Measurements from ENCODE around the gene SMG1. TPM values are rescaled to one million over a fixed set of nuclear protein-coding genes. Genes with fewer than 3 reads are reported as not detected.
"Not testable (repeated sequence)": the region's sequence is repeated elsewhere in the genome, so short reads cannot be mapped to it uniquely, and the experiment has no call there.

SMG1 gene
- total RNA-seq, 2 experiments from 2014 or later, result 85.1 to 91.8 TPM

GRCh38 chr16:18930095-18930494, 3.9 kb upstream of the SMG1 start:
- H3K4me1 Mint-ChIP-seq (ENCODE audit: low read depth); H3K36me3 Mint-ChIP-seq; H3K27me3 Mint-ChIP-seq; intact Hi-C loops (cut with micrococcal nuclease); CTCF ChIA-PET; DNase-seq; H3K4me3 Mint-ChIP-seq; H3K27ac Mint-ChIP-seq; POLR2A ChIA-PET; H3K9me3 Mint-ChIP-seq: not testable (repeated sequence)

DNA sequence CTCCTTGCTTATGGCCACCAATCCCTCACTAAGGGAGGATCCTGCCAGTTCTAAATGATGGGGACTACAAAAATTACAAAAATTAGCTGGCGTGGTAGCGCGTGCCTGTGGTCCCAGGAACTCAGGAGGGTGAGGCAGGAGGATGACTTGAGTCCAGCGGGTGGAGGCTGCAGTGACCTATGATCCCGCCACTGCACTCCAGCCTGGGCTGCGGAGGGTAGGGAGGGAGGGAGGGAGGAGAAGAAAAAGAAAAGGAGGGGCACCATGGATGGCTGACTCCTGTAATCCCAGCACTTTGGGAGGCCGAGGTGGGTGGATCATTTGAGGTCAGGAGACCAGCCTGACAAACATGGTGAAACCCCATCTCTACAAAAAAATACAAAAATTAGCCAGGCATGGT, 1.9 kb upstream of the SMG1 start:
- CTCF ChIA-PET, result interaction anchor here (0.6 to 1.4 kb wide), 2 partner anchors 126 to 127 kb away, joined by 3 read pairs; partner anchors contain the start of gene ARL6IP1
- peaks cover 16% of the 10 kb centered on the region for H3K4me1 Mint-ChIP-seq (ENCODE audit: low read depth)
- H3K4me3 Mint-ChIP-seq, H3K27me3 Mint-ChIP-seq, H3K9me3 Mint-ChIP-seq, DNase-seq, POLR2A ChIA-PET, H3K36me3 Mint-ChIP-seq, H3K27ac Mint-ChIP-seq: not testable (repeated sequence)
- intact Hi-C loops (cut with micrococcal nuclease), result loop anchor here (5.0 kb wide), 1 partner anchor 39 kb away; no protein-coding TSS in a partner anchor

DNA sequence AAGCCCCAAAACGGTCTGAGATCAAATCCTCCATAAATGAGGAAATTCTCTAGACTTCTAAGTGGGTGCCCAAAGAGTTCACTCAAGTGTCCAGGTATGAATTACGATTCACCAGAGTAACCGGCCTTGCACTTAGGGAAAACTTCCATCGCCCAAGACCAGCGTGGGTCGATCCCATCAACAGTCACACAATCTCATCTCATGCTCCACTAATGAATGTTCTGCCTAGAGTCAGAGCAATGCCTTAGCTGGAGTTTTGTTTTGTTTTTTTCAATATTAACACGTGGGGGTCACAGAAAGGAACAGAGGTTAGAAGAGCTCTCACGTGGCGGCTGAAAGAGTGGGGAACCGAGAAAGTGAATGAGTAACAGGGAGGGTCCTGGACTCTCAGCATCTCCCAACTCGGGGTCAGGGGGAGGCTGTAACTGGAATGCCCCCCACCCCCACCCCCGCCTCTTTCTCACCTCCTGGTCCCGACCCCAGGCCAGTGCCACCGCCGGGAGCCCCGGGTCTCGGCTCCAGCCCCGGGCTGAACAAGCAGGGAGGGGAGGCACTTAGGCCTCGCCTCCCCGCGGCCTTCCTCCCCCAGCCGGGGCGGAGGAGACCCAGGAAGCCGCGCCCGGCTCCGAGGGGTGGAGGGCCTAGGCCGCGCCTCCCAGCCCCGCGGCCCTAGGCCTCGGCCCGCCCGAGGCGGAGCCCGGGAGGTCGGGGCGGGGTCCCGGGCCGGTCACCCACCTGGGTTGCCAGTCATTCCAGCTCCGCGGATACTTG, 808 bp downstream of the SMG1 start:
- not testable (repeated sequence) for H3K9me3 Mint-ChIP-seq, H3K27me3 Mint-ChIP-seq
- Mint-ChIP-seq H3K36me3 (peaks cover 11% of the 10 kb centered on the region), H3K4me1 (ENCODE audit: low read depth) (peaks cover 30% of the 10 kb centered on the region), H3K27ac (peak overlapping the region; percentile 95), H3K4me3 (peak overlapping the region; percentile 93)
- intact Hi-C loops (cut with micrococcal nuclease), result loop anchor here (5.0 kb wide), 1 partner anchor 42 kb away; no protein-coding TSS in a partner anchor
- POLR2A ChIA-PET, result interaction anchor here (1.1 to 2.1 kb wide), 4 partner anchors 21 to 138 kb away, joined by 3 to 9 read pairs (median 6); partner anchors contain the start of genes ARL6IP1 and RPS15A
- DNase-seq, result peak; percentile 74
- CTCF ChIA-PET, result interaction anchor here (1.1 kb wide), 1 partner anchor 44 kb away, joined by 4 read pairs; no protein-coding TSS in a partner anchor

DNA sequence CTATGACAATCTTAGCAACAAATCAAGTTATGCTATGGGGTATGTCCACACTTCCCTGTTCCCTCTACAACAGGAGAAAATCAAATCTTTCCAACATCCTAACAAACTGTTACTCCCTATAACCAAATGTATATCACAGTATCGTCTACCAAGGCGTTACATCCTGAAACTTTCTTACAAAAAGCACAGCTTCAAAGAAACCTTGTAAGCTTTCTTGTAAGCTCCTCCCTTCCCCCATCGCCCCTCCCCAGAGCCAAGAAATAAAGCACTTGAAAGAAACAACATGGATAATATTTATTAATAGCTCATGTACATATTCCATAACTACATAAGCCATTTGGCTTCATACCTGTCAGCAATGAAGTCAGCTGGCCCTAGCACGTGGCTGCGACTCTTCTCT, 2.3 kb downstream of the SMG1 start:
- H3K27me3 Mint-ChIP-seq; POLR2A ChIA-PET; intact Hi-C loops (cut with micrococcal nuclease); H3K9me3 Mint-ChIP-seq; CTCF ChIA-PET: not testable (repeated sequence)
- Mint-ChIP-seq H3K4me3 (peak overlapping the region; percentile 93), H3K27ac (peak overlapping the region; percentile 85), H3K4me1 (ENCODE audit: low read depth) (peaks cover 38% of the 10 kb centered on the region), H3K36me3 (peaks cover 11% of the 10 kb centered on the region)
- peak; percentile 36 for DNase-seq

DNA sequence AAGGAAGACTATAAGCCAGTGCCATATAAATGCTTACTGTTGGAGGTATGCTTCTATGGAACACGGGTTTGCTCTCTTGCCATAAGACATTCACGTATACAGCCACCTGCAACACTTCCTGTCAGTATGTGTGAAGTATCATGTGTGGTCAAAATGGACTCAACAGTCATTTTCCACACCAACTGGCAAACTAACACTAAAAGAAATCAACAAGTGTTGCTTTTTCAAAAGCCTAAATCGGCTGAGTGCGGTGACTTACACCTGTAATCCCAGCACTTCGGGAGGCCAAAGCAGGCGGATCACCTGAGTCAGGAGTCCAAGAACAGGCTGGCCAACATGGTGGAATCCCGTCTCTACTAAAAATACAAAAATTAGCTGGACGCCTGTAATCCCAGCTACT, 3.1 kb downstream of the SMG1 start:
- H3K9me3 Mint-ChIP-seq; POLR2A ChIA-PET; H3K27me3 Mint-ChIP-seq; intact Hi-C loops (cut with micrococcal nuclease); CTCF ChIA-PET: not testable (repeated sequence)
- H3K4me3 Mint-ChIP-seq, result peak overlapping the region; percentile 93
- H3K27ac Mint-ChIP-seq, result peak overlapping the region; percentile 85
- DNase-seq, result peak; percentile 28
- peaks cover 11% of the 10 kb centered on the region for H3K36me3 Mint-ChIP-seq
- H3K4me1 Mint-ChIP-seq (ENCODE audit: low read depth), result peaks cover 41% of the 10 kb centered on the region

DNA sequence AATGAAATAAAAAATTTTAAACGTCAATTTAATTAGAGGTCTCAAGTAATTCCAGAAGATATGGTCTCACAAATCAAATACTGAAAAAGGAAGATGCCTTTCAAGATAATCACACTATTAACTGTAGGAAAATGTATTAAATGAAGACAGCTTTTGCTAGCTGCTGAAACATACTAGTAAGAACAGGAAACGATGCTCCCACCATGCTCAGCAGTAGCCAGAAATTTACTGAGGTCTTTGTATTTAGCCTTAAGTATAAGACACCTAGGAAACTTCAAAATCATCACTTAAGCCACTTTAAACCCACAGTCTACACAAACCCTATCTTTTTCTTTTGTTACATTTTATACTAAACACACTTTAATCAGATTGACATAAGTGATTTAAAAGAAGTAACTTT, 16.6 kb downstream of the SMG1 start:
- intact Hi-C loops (cut with micrococcal nuclease); CTCF ChIA-PET: not testable (repeated sequence)

DNA sequence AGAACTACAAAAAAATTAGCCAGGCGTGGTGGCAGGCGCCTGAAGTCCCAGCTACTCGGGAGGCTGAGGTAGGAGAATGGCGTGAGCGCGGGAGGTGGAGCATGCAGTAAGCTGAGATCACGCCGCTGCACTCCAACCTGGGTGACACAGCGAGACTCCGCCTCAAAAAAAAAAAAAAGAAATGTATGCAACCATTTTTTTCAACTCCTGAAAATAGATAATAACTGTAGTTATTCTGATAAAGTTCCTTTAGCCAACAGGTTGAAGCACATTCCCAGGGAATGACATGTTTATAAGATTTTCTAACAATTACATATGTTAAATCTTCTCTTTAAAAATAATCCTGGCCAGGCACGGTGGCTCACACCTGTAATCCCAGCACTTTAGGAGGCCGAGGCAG, 17.5 kb downstream of the SMG1 start:
- H3K27me3 Mint-ChIP-seq; intact Hi-C loops (cut with micrococcal nuclease): not testable (repeated sequence)

More for the DNA sequence above, 16.6 kb downstream of the SMG1 start:
- POLR2A ChIA-PET, H3K4me3 Mint-ChIP-seq, H3K9me3 Mint-ChIP-seq, H3K27ac Mint-ChIP-seq, H3K36me3 Mint-ChIP-seq, DNase-seq, H3K27me3 Mint-ChIP-seq: not testable (repeated sequence)
- peaks cover 33% of the 10 kb centered on the region for H3K4me1 Mint-ChIP-seq (ENCODE audit: low read depth)

GRCh38 chr16:18902778-18903177, 23.4 kb downstream of the SMG1 start:
- CTCF ChIA-PET; H3K4me3 Mint-ChIP-seq; H3K27me3 Mint-ChIP-seq; H3K27ac Mint-ChIP-seq; DNase-seq; POLR2A ChIA-PET; H3K9me3 Mint-ChIP-seq; H3K36me3 Mint-ChIP-seq; intact Hi-C loops (cut with micrococcal nuclease): not testable (repeated sequence)
- H3K4me1 Mint-ChIP-seq (ENCODE audit: low read depth), result peaks cover 57% of the 10 kb centered on the region

More for the DNA sequence above, 17.5 kb downstream of the SMG1 start:
- CTCF ChIA-PET, DNase-seq, H3K36me3 Mint-ChIP-seq, H3K9me3 Mint-ChIP-seq, POLR2A ChIA-PET, H3K27ac Mint-ChIP-seq, H3K4me3 Mint-ChIP-seq: not testable (repeated sequence)
- H3K4me1 Mint-ChIP-seq (ENCODE audit: low read depth), result peaks cover 31% of the 10 kb centered on the region

GRCh38 chr16:18902044-18902443, 24.2 kb downstream of the SMG1 start:
- H3K9me3 Mint-ChIP-seq; H3K27me3 Mint-ChIP-seq; H3K36me3 Mint-ChIP-seq; intact Hi-C loops (cut with micrococcal nuclease); H3K4me3 Mint-ChIP-seq; DNase-seq; POLR2A ChIA-PET; CTCF ChIA-PET: not testable (repeated sequence)
- Mint-ChIP-seq H3K4me1 (ENCODE audit: low read depth) (peaks cover 55% of the 10 kb centered on the region), H3K27ac (peak overlapping the region; percentile 49)

GRCh38 chr16:18901194-18901593, 25.0 kb downstream of the SMG1 start:
- H3K27me3 Mint-ChIP-seq; POLR2A ChIA-PET; DNase-seq; H3K4me3 Mint-ChIP-seq; CTCF ChIA-PET; H3K36me3 Mint-ChIP-seq; intact Hi-C loops (cut with micrococcal nuclease); H3K9me3 Mint-ChIP-seq; H3K27ac Mint-ChIP-seq: not testable (repeated sequence)
- H3K4me1 Mint-ChIP-seq (ENCODE audit: low read depth), result peaks cover 50% of the 10 kb centered on the region

DNA sequence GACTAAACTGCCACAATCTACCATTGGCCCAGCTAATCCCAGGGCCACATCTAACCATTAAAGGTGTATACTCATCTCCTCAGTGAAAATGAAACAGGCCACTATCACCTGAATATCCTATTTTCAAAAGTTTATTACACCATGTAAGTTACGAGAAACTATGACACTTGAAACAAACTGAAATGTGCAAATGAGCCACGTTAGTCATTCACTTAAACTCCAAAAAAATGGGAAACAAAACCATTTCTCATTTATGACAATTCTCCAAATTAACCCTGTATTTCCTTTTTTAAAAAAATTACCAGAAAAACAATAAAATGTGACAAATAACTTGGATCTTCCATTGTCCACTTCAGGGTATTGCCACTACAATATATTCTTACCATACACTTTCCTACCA, 41.8 kb downstream of the SMG1 start:
- intact Hi-C loops (cut with micrococcal nuclease); H3K4me3 Mint-ChIP-seq; H3K9me3 Mint-ChIP-seq; DNase-seq; POLR2A ChIA-PET; H3K4me1 Mint-ChIP-seq (ENCODE audit: low read depth); CTCF ChIA-PET; H3K27me3 Mint-ChIP-seq: not testable (repeated sequence)
- peaks cover 22% of the 10 kb centered on the region for H3K36me3 Mint-ChIP-seq
- H3K27ac Mint-ChIP-seq, result peak overlapping the region; percentile 53

DNA sequence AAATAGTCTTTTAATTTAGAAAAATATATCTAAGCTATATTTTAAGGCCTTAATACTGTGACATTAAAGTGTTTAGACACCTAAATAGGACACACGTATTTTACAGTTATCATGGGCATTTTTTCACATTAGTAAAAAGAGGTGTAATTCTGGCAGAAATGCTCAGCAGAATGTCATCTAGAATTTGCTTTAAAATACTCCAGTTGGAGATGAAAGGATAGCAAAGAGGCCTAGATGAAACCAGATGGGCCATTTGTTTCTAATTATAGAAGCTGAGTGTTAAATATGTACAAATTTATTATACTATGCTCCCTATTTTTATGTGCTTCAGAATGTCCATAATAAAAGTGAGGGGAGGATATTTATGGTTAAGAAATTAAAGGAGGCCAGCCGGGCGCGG, 48.5 kb downstream of the SMG1 start:
- peaks cover 25% of the 10 kb centered on the region for H3K36me3 Mint-ChIP-seq
- H3K27me3 Mint-ChIP-seq; POLR2A ChIA-PET; H3K27ac Mint-ChIP-seq; DNase-seq; H3K4me3 Mint-ChIP-seq; CTCF ChIA-PET; H3K9me3 Mint-ChIP-seq; intact Hi-C loops (cut with micrococcal nuclease); H3K4me1 Mint-ChIP-seq (ENCODE audit: low read depth): not testable (repeated sequence)

- POLR2A ChIA-PET; H3K4me1 Mint-ChIP-seq (ENCODE audit: low read depth); intact Hi-C loops (cut with micrococcal nuclease); H3K27ac Mint-ChIP-seq; H3K4me3 Mint-ChIP-seq; CTCF ChIA-PET; H3K27me3 Mint-ChIP-seq; H3K9me3 Mint-ChIP-seq; DNase-seq: not testable (repeated sequence)
- peaks cover 24% of the 10 kb centered on the region for H3K36me3 Mint-ChIP-seq
Measured at GRCh38 chr16:18877259-18877658, 48.9 kb downstream of the SMG1 start.
